Esophagus squamous epithelium (tissue), 4 donors: ENCODE data around the gene BCAR1.

Experiments used
- CTCF ChIP-seq, 6 experiments: fragments of 450-650 bp in 4 of 6; fragments of 200-600 bp in 2 of 6; sonication (generic) in 2 of 6; IDR thresholded peaks; one replicate each; pipeline ENCODE4 v1.5.1; 2016 to 2019; ENCODE audit warnings: antibody characterized with exemption in 6 of 6, mild to moderate bottlenecking in 4 of 6, moderate library complexity in 4 of 6
- POLR2A ChIP-seq, 4 donors: fragments of 450-650 bp; IDR thresholded peaks; one replicate each; pipeline ENCODE4 v1.6.1; 2017; ENCODE audit warnings: antibody characterized with exemption in 4 of 4, mild to moderate bottlenecking in 4 of 4, moderate library complexity in 3 of 4

- no peak for TF ChIP-seq CTCF (IDR thresholded peaks at IDR 0.05)
- TF ChIP-seq POLR2A (IDR thresholded peaks at IDR 0.05), result no peak
Observed at GRCh38 chr16:75292691-75293090, 41.3 kb upstream of the BCAR1 start.
